ENCODE results near the gene TADA2B. TPM values are rescaled to one million over a fixed set of nuclear protein-coding genes. Genes with fewer than 3 reads are reported as not detected.
A peak's percentile ranks its signal among the peaks of the same experiment; 100 is the strongest.

Gene TADA2B
- total RNA-seq, 4 donors from 2014 or later: 13.3 to 27.3 (median 16.5) TPM

- Histone ChIP-seq H3K27ac (peak overlapping the region; percentile 57 to 93 (median 84)), H3K36me3 (no peaks in the 10 kb centered on the region), H3K9me3 (no peaks in the 10 kb centered on the region), H3K27me3 (no peaks in the 10 kb centered on the region), H3K4me3 (peak overlapping the region; percentile 32 to 76 (median 57)), H3K4me1 (peaks cover 0 to 36% (median 15%) of the 10 kb centered on the region in 4 donors)
- WGBS, 2 donors: 0 to 2% methylated on average over 23 to 25 of the region's 35 CpGs
- TF ChIP-seq CTCF (IDR thresholded peaks at IDR 0.05) (peak in 2 of 5 experiments; percentile 7 to 12), EP300 (IDR thresholded peaks at IDR 0.05) (peak; percentile 15 to 93), POLR2A (IDR thresholded peaks at IDR 0.05) (peak; percentile 66 to 78)
- peak; percentile 89 to 92 for DNase-seq (ENCODE audit: low spot score in 2 of 2)
These were observed 59.9 kb downstream of the TADA2B start for GRCh38 chr4:7103031-7103606.

GRCh38 chr4:7103607-7104365 is 60.6 kb downstream of the TADA2B start:
- TF ChIP-seq POLR2A (IDR thresholded peaks at IDR 0.05) (no peak), EP300 (IDR thresholded peaks at IDR 0.05) (no peak)
- H3K4me1 ChIP-seq: peaks cover 0 to 36% (median 15%) of the 10 kb centered on the region in 4 donors
- H3K4me3 ChIP-seq: peak overlapping the region; percentile 32 to 76 (median 57)
- peak; percentile 53 to 61 for DNase-seq (ENCODE audit: low spot score in 2 of 2)
- H3K27me3 ChIP-seq: no peaks in the 10 kb centered on the region
- H3K27ac ChIP-seq: peak overlapping the region; percentile 57 to 93 (median 84)
- H3K9me3 ChIP-seq: no peaks in the 10 kb centered on the region
- no peaks in the 10 kb centered on the region for H3K36me3 ChIP-seq
- WGBS, 2 donors: 13 to 28% methylated on average over 15 to 21 of the region's 21 CpGs

GRCh38 chr4:7104366-7105031 is 61.3 kb downstream of the TADA2B start:
- WGBS, 2 donors: 87 to 88% methylated on average over 7 of the region's 7 CpGs
- peaks cover 0 to 36% (median 15%) of the 10 kb centered on the region in 4 donors for H3K4me1 ChIP-seq
- H3K36me3 ChIP-seq: no peaks in the 10 kb centered on the region
- no peak overlapping the region for H3K4me3 ChIP-seq
- DNase-seq (ENCODE audit: low spot score in 2 of 2): no peak
- no peak for TF ChIP-seq EP300 (IDR thresholded peaks at IDR 0.05)
- no peak for TF ChIP-seq POLR2A (IDR thresholded peaks at IDR 0.05)
- no peak for TF ChIP-seq CTCF (IDR thresholded peaks at IDR 0.05)
- H3K27me3 ChIP-seq: no peaks in the 10 kb centered on the region
- H3K27ac ChIP-seq: peak overlapping the region in 3 of 4 donors; percentile 83 to 93 (median 85)
- H3K9me3 ChIP-seq: no peaks in the 10 kb centered on the region

GRCh38 chr4:7105276-7105675 is 62.1 kb downstream of the TADA2B start:
- DNase-seq (ENCODE audit: low spot score in 2 of 2): no peak
- Histone ChIP-seq H3K27ac (peak overlapping the region in 1 of 4 donors; percentile 50), H3K9me3 (no peaks in the 10 kb centered on the region), H3K4me1 (peaks cover 0 to 36% (median 15%) of the 10 kb centered on the region in 4 donors), H3K36me3 (no peaks in the 10 kb centered on the region), H3K27me3 (no peaks in the 10 kb centered on the region), H3K4me3 (no peak overlapping the region)
- WGBS, 2 donors: 63 to 66% methylated on average over 15 of the region's 15 CpGs
- TF ChIP-seq CTCF (IDR thresholded peaks at IDR 0.05): no peak
- TF ChIP-seq POLR2A (IDR thresholded peaks at IDR 0.05): no peak
- no peak for TF ChIP-seq EP300 (IDR thresholded peaks at IDR 0.05)

GRCh38 chr4:7107166-7107905 is 64.2 kb downstream of the TADA2B start:
- no peak overlapping the region for H3K4me3 ChIP-seq
- no peak for DNase-seq (ENCODE audit: low spot score in 2 of 2)
- no peaks in the 10 kb centered on the region for H3K27me3 ChIP-seq
- TF ChIP-seq POLR2A (IDR thresholded peaks at IDR 0.05) (no peak), CTCF (IDR thresholded peaks at IDR 0.05) (no peak), EP300 (IDR thresholded peaks at IDR 0.05) (no peak)
- no peaks in the 10 kb centered on the region for H3K36me3 ChIP-seq
- WGBS, 2 donors: 91 to 94% methylated on average over 10 to 11 of the region's 11 CpGs
- peaks cover 0 to 19% (median 4%) of the 10 kb centered on the region in 4 donors for H3K4me1 ChIP-seq
- H3K9me3 ChIP-seq: no peaks in the 10 kb centered on the region
- no peak overlapping the region for H3K27ac ChIP-seq
